ENCODE measurements around the gene MT1G.
"Not testable (repeated sequence)": the region's sequence is repeated elsewhere in the genome, so short reads cannot be mapped to it uniquely, and the experiment has no call there.

MT1G gene

GRCh38 chr16:56679078-56679730 is 11.3 kb upstream of the MT1G start:
- no peak overlapping the region for H3K4me3 ChIP-seq (ENCODE audit: low read depth, low read length)
- TF ChIP-seq CTCF (IDR thresholded peaks at IDR 0.05; ENCODE audit: borderline replicate concordance, insufficient read depth, low read depth, low read length) = no peak

GRCh38 chr16:56677474-56677873 is 9.6 kb upstream of the MT1G start:
- no peak for TF ChIP-seq CTCF (IDR thresholded peaks at IDR 0.05; ENCODE audit: borderline replicate concordance, insufficient read depth, low read depth, low read length)
- no peak overlapping the region for H3K4me3 ChIP-seq (ENCODE audit: low read depth, low read length)

- no peak for TF ChIP-seq CTCF (IDR thresholded peaks at IDR 0.05; ENCODE audit: borderline replicate concordance, insufficient read depth, low read depth, low read length)
Observed at GRCh38 chr16:56675685-56676210, 7.9 kb upstream of the MT1G start.

GRCh38 chr16:56674570-56674969 is 6.7 kb upstream of the MT1G start:
- not testable (repeated sequence) for H3K4me3 ChIP-seq (ENCODE audit: low read depth, low read length)

More at GRCh38 chr16:56675685-56676210, 7.9 kb upstream of the MT1G start:
- H3K4me3 ChIP-seq (ENCODE audit: low read depth, low read length) = no peak overlapping the region

GRCh38 chr16:56673921-56674320 is 6.1 kb upstream of the MT1G start:
- peak; percentile 47 for TF ChIP-seq CTCF (IDR thresholded peaks at IDR 0.05; ENCODE audit: borderline replicate concordance, insufficient read depth, low read depth, low read length)
- no peak overlapping the region for H3K4me3 ChIP-seq (ENCODE audit: low read depth, low read length)

- TF ChIP-seq CTCF (IDR thresholded peaks at IDR 0.05; ENCODE audit: borderline replicate concordance, insufficient read depth, low read depth, low read length) = no peak
- no peak overlapping the region for H3K4me3 ChIP-seq (ENCODE audit: low read depth, low read length)
Observed at GRCh38 chr16:56672761-56673536, 5.1 kb upstream of the MT1G start.

GRCh38 chr16:56672171-56672570 is 4.3 kb upstream of the MT1G start:
- not testable (repeated sequence) for H3K4me3 ChIP-seq (ENCODE audit: low read depth, low read length)

GRCh38 chr16:56671691-56672090 is 3.8 kb upstream of the MT1G start:
- H3K4me3 ChIP-seq (ENCODE audit: low read depth, low read length) = not testable (repeated sequence)

All from GM12875 (cell line).